IPS-11a (cell line): ENCODE data around the gene HSPA4L.
A peak's percentile ranks its signal among the peaks of the same experiment; 100 is the strongest.

Experiments used
- H3K4me3 ChIP-seq: one replicate; pipeline ENCODE4 v1.5.1; 2013; ENCODE audit warnings: low read depth, low read length, control low read depth

HSPA4L gene

DNA sequence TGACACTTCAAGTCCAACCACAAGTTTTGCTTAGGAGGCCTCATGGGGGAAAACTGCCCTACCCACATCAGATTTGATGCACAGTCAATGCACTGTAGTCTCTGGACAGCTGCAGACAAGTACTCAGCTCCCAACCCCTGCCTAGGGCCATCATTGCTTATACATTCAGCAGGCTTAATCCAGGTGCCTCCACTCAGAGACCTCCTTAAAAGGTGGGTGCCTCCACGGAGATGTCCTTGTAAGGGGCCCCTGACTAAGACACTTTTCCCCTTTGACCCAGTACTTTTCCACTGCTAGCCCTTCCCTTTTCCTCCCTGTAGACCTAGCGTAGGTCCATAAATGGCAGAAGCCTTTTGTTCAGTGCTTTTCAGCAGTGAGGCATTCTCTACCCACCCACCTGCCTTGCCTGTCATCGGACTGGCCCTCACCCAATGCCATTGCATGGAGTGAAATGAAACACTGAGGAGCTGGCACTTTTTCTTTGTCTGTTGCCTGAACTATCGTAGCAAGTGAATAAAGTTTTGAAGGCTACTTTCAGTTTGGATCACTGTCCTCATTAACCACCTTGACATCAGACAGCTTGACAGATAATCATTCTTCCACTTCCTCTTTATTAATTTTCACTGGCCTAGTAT lies 74.8 kb downstream of the HSPA4L start:
- no peak overlapping the region for H3K4me3 ChIP-seq

DNA sequence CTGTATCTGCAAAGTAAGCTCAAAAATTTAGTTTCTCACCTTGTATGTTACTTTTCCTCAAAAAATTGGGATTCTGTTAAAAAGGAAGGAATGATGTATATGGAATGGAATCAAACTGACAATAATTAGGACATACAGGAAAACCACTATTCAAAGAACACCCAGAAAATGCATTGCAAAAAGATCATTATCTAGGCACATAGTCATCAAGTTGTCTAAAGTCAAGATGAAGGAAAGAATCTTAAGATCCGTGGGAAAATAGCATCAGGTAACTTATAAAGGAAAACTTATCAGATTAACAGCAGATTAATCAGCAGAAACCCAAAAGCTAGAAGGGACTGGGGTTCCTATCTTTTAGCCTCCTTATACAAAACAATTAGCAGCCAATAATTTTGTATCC lies 75.5 kb downstream of the HSPA4L start:
- H3K4me3 ChIP-seq: no peak overlapping the region

DNA sequence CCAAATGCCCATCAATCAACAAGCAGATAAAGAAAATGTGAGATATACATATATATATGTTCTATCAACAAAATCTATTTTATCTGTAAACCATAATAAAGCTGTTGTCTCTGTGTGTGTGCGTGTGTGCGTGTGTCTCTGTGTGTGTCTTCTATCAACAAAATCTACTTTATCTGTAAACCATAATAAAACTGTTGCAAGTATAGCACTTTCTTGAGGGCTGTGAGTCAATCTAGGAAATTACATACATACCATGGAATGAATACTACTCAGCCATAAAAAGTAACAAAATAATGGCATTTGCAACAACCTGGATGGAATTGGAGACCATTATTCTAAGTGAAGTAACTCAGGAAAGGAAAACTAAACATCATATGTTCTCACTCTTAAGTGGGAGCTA lies 86.1 kb downstream of the HSPA4L start:
- no peak overlapping the region for H3K4me3 ChIP-seq

DNA sequence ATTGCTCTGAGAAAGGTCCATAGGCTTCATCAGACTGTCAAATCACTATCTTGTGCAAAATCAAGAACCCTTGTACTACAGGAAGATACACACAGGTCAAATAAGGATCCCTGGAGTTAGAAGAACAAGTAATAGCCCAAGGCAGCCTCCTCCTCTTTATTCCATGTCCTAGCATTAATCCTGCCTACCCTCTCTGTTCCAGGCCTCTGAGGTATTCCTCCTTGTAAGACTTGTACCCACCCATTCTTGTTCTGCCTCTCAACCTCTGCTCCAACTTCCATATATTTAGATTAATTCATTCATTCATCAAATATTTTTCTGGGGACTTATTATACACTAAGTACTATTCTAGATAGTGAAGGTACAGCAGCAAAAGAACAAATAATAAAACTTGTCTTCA lies 88.2 kb downstream of the HSPA4L start:
- H3K4me3 ChIP-seq: no peak overlapping the region

DNA sequence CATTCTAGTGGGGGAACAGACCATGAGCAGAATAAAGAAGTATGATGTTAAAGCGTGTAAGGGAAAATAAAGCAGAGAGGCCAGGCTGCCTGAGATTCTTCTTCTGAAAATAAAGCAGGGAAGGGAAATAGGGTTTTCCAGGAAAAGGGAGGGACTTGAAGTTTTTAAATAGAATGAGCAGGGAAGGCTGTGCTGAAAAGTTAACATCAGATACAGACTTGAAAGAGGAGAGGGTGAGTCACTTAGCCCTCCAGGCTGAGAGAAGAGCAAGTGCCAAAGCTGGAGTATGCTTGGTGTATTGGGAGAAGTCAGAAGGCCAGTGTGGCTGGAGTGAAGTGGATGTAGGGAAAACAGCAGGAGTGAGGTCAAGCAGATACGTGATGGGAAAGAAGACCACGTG lies 88.6 kb downstream of the HSPA4L start:
- no peak overlapping the region for H3K4me3 ChIP-seq

DNA sequence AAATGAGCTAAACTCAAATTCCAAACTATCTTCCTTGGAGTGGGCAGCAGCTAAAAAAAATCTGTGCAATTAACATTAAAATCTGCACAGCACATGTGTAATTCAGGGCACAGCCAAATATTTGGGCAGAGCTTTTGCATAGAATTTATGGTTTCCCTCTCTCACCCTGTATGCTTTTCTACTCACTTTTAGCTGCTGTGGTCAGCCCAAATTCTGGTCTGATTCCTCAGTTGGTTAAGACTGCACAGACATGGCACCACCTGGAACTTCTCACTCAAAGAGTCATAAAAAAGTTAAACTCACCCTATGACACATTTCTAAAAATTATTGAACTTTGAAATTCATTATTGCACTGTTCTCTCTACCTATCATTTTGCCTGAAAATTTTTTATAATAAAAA lies 93.7 kb downstream of the HSPA4L start:
- H3K4me3 ChIP-seq: no peak overlapping the region

DNA sequence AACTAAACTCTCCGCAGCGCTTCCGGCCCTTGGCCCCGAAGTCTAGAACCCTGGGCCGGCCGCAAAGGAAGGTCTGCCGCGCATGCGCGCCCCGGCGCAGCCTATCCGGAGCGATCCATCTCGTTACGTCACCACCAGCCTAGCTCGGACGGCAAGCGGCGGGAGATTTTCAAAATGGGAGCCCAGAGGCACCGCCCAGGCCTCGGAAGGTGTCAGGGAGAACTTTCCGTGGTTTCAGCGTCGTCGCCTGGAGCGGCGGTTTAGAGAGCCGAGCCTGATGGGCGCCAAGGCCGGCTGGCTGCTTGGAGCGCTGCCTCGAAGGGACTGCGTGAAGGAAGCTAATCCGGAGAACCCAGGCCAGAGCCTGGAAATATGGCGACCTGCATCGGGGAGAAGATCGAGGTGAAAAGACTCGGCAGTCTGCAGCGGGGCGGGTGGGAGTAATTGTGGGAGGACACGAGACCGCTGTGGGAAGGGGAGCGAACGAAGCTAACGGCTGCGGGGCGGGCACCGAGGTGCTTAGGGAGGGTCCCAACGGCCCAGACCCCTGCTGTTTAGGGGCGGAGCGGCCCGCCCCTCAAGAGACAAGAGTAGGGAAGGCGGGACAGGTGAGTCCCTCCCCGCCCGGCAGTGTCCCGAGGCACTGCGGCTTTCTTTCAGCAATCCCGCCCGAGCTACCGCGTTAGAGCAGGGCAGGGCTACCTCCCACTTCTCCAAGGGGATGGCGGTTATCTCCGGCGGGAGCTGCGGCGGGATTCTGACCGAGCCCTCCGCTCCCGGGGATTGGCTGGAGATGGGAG lies 98.8 kb downstream of the HSPA4L start, which contains the start of gene PLK4:
TSS of gene PLK4 (plus strand) at position 131 of the 800 bp plus-strand sequence. CDS start at position 373, 242 bp downstream.
- H3K4me3 ChIP-seq: peak within 1 kb of the TSS; percentile 95

DNA sequence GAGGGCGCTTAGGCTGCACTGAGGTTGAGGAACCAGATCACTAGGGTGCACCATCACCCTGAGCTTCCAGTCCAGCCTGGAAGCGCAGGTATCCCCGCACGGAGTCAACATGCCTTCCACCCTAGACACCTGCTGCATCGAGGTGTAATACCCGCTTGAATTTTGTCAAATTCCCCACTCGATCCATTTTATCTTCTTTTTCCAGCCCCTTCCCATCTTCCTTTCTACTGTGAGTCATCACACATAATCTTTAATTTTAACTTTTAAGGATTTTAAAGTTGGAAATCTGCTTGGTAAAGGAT lies 99.4 kb downstream of the HSPA4L start:
- H3K4me3 ChIP-seq: peak overlapping the region; percentile 95

DNA sequence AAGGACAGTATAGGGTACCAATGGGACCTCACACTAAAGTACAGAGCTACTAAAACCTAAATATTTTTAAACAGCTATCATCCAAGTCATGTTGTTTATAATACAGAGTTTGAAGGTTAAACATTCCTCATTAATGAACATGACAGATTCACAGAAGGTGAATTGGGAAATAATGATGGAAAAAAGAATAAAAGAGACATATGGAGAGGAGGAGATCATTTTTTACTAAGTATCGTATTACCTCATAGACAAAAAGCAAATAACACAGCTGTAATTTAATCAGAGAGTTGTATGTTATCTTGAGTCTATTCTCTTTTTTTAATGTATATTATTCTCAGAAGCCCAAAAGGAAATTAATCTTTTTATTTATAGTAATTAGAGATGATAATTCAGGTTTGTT lies 106.4 kb downstream of the HSPA4L start:
- H3K4me3 ChIP-seq: no peak overlapping the region

DNA sequence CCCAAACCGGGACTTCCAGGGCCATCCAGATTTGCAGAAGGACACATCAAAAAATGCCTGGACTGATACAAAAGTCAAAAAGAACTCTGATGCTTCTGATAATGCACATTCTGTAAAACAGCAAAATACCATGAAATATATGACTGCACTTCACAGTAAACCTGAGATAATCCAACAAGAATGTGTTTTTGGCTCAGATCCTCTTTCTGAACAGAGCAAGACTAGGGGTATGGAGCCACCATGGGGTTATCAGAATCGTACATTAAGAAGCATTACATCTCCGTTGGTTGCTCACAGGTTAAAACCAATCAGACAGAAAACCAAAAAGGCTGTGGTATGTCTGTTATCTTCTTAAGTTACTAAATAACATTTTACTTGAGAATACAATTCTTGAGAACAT lies 107.8 kb downstream of the HSPA4L start:
- H3K4me3 ChIP-seq: no peak overlapping the region
